GM12864 (cell line): ENCODE results near the gene OR8H2.
"Not testable (repeated sequence)": the region's sequence is repeated elsewhere in the genome, so short reads cannot be mapped to it uniquely, and the experiment has no call there.

Source experiments
- DNase-seq: peaks from one replicate; pipeline ENCODE4 v3.0.0-alpha.2; 2011; ENCODE audit warnings: low read depth
- H3K4me3 ChIP-seq: 2 replicates; pipeline ENCODE4 v1.5.1; 2011; ENCODE audit warnings: mild to moderate bottlenecking, low read depth, low read length, control low read depth
- TF ChIP-seq, protein P1 (sequence below): IDR thresholded peaks from 2 replicates; pipeline ENCODE4 v1.5.1; 2011; ENCODE audit warnings: low read depth, mild to moderate bottlenecking, moderate library complexity, low read length, control low read depth, inconsistent platforms; ENCODE audit errors: missing control alignments

OR8H2 gene

DNA sequence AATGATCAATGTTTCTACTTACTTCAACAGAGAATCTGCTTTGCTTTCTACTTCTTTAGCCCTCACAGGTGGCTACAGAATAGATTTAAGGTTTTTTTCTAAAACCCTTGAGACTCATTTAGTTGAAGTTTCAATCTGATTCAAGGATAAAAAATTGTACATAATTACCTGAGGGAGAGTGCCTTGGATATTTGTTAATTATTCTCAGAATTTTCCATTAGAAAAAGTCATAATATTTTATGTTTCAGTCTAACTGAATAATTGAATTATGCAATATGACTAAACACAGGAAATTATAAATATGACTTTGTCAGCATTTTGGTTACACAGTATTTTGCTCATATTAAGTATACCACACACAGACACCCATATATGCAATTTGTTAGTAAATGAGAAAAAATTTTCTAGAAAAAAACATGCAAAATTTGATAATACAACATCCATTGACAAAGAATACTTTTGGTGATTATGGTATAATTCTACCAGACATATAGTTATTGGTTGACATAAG lies 36.7 kb downstream of the OR8H2 start, which contains the start of gene OR8J3:
OR8J3 (minus strand) TSS at position 51 of the 511 bp plus-strand sequence. CDS start 2,483 bp downstream, outside the sequence.
- no peak for DNase-seq
- TF ChIP-seq, protein P1, sequence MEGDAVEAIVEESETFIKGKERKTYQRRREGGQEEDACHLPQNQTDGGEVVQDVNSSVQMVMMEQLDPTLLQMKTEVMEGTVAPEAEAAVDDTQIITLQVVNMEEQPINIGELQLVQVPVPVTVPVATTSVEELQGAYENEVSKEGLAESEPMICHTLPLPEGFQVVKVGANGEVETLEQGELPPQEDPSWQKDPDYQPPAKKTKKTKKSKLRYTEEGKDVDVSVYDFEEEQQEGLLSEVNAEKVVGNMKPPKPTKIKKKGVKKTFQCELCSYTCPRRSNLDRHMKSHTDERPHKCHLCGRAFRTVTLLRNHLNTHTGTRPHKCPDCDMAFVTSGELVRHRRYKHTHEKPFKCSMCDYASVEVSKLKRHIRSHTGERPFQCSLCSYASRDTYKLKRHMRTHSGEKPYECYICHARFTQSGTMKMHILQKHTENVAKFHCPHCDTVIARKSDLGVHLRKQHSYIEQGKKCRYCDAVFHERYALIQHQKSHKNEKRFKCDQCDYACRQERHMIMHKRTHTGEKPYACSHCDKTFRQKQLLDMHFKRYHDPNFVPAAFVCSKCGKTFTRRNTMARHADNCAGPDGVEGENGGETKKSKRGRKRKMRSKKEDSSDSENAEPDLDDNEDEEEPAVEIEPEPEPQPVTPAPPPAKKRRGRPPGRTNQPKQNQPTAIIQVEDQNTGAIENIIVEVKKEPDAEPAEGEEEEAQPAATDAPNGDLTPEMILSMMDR: no peak
- H3K4me3 ChIP-seq: no peak within 1 kb of the TSS

DNA sequence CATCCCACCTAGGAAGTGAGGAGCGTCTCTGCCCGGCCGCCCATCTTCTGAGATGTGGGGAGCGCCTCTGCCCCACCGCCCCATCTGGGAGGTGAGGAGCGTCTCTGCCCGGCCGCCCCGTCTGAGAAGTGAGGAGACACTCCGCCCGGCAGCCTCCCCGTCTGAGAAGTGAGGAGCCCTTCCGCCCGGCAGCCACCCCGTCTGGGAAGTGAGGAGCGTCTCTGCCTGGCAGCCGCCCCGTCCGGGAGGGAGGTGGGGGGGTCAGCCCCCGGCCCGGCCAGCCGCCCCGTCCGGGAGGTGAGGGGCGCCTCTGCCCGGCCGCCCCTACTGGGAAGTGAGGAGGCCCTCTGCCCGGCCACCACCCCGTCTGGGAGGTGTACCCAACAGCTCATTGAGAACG lies 40.2 kb downstream of the OR8H2 start:
- not testable (repeated sequence) for DNase-seq, H3K4me3 ChIP-seq

DNA sequence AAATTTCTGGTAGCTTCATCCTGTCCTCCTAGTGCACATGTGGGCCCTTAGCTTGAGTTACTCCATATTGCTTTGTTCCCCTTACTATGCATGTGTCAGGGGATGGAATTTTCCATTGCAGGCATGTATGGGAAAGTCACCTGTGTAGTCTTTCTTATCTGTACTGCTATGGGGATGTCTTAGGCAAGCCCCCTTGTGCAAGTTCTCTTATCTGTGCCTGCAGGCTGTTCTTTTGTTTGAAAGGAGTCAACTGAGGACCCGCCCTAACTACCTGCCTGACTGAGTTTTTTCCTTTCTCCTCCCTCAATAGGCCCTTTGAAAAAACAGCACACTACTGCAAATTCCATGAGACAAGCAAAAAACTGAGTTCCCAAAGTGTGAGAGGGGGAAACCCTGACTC lies 47.9 kb downstream of the OR8H2 start:
- TF ChIP-seq, protein P1: no peak
- no peak for DNase-seq
- no peak overlapping the region for H3K4me3 ChIP-seq

DNA sequence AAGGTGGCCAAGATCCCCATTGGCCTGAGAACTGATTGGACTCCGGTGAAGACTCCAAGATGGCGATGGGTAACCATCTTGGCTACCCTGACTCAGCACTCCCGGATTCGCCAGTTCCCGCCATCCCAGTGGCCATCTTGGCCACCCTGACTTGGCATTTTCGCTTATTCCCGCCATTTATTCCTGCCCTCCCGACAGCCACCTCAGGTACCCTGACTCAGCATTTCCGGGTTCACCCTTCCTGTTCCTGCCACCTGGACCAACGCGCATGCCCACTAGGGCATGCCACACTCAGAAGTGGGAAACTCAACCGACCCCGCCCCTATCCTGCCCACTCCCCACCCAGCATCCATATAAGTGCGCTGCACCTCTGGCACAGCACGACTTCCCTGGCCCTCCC lies 48.8 kb downstream of the OR8H2 start:
- TF ChIP-seq, protein P1: no peak
- H3K4me3 ChIP-seq: no peak overlapping the region
- no peak for DNase-seq
